H1 (cell line): Measurements from ENCODE around the gene HMHB1.
"Not testable (repeated sequence)": the region's sequence is repeated elsewhere in the genome, so short reads cannot be mapped to it uniquely, and the experiment has no call there.

Experiments used
- CEBPB ChIP-seq: IDR thresholded peaks from 2 replicates; pipeline ENCODE4 v1.6.1; 2012; ENCODE audit warnings: low read depth, low read length
- CTCF ChIP-seq, 3 experiments: IDR thresholded peaks; 1 replicate in 2 of 3; 2 replicates in 1 of 3; pipeline versions ENCODE4 v1.5.1 to v1.6.1; 2011; ENCODE audit warnings: low read length in 3 of 3, mild to moderate bottlenecking in 3 of 3, inconsistent platforms in 2 of 3, low read depth in 1 of 3, moderate library complexity in 1 of 3; ENCODE audit not compliant: insufficient read depth in 1 of 3; ENCODE audit errors: control extremely low read depth in 1 of 3
- JUN ChIP-seq: IDR thresholded peaks from 2 replicates; pipeline ENCODE4 v1.6.1; 2011; ENCODE audit warnings: low read depth, mild to moderate bottlenecking, improper control_type of control experiment, low read length
- USF2 ChIP-seq: IDR thresholded peaks from 2 replicates; pipeline ENCODE4 v1.6.1; 2011; ENCODE audit warnings: low read length, improper control_type of control experiment

DNA sequence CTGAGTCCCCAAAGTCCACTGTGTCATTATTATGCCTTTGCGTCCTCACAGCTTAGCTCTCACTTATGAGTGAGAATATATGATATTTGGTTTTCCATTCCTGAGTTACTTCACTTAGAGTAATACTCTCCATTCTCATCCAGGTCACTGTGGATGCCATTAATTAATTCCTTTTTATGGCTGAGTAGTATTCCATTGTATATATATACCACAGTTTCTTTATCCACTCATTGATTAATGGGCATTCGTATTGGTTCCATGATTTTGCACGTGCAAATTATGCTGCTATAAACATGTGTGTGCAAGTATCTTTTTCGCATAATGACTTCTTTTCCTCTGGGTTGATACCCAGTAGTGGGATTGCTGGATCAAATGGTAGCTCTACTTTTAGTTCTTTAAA, 4.4 kb downstream of the HMHB1 start:
- TF ChIP-seq USF2; CEBPB; JUN; CTCF (IDR thresholded peaks at IDR 0.05; ENCODE audit: control extremely low read depth in 1 of 3, insufficient read depth in 1 of 3, low read depth in 1 of 3, low read length in 3 of 3): not testable (repeated sequence)
